ENCODE data around the gene PTPRJ.

- TF ChIP-seq POLR2A (IDR thresholded peaks at IDR 0.05; ENCODE audit: low read length) (no peak), GATA1 (IDR thresholded peaks at IDR 0.05; ENCODE audit: low read depth, low read length) (no peak)
Measured at GRCh38 chr11:48056325-48057183, 76.2 kb downstream of the PTPRJ start.

Measured in erythroblast (primary cell).